H1 (cell line): Measurements from ENCODE around the gene PCDHGA2. TPM values are rescaled to one million over a fixed set of nuclear protein-coding genes. Genes with fewer than 3 reads are reported as not detected.

ENCODE experiments used
- CHD7 ChIP-seq: fragments of 300-600 bp; sonication (generic); IDR thresholded peaks from 2 replicates; pipeline ENCODE4 v1.7.1; 2012; ENCODE audit warnings: low read length, moderate library complexity, mild to moderate bottlenecking, inconsistent platforms; ENCODE audit not compliant: insufficient replicate concordance
- GTF2F1 ChIP-seq: IDR thresholded peaks from 2 replicates; pipeline ENCODE4 v1.6.1; 2012; ENCODE audit warnings: low read depth, low read length, improper control_type of control experiment, borderline replicate concordance
- JUN ChIP-seq: IDR thresholded peaks from 2 replicates; pipeline ENCODE4 v1.6.1; 2011; ENCODE audit warnings: low read depth, mild to moderate bottlenecking, improper control_type of control experiment, low read length
- RAD21 ChIP-seq, 2 experiments: IDR thresholded peaks in 1 of 2; conservative IDR thresholded peaks in 1 of 2; 2 replicates each; pipeline ENCODE4 v1.6.1; 2011; ENCODE audit warnings: low read depth in 2 of 2, low read length in 2 of 2, improper control_type of control experiment in 1 of 2, inconsistent platforms in 1 of 2, mild to moderate bottlenecking in 1 of 2, moderate library complexity in 1 of 2
- TAF1 ChIP-seq: IDR thresholded peaks from 2 replicates; pipeline ENCODE4 v1.6.1; 2011; ENCODE audit warnings: mild to moderate bottlenecking, low read depth, low read length
- ZNF274 ChIP-seq: IDR thresholded peaks from 2 replicates; pipeline ENCODE4 v1.7.0; 2012; ENCODE audit warnings: low read length, borderline replicate concordance; ENCODE audit errors: extremely low read depth
- polyA plus RNA-seq, 7 experiments: library from polyadenylated mRNA; depleted of rRNA in 3 of 7; stranded (reverse) in 5 of 7; unstranded in 2 of 7; fragments of >200 nt in 5 of 7; fragments of 200-250 nt in 2 of 7; gene quantifications; 1 replicate in 5 of 7; 2 replicates in 1 of 7; 4 replicates in 1 of 7; pipeline versions ENCODE4 v1.2.1 to v1.2.3, GENCODE V29; 2011 to 2013; ENCODE audit warnings: missing spikeins in 2 of 7, mixed read lengths in 2 of 7
- total RNA-seq: library from RNA; stranded (reverse); fragmentation: NEBNext Ultra II Directional; extraction: Animal tissue kit (Norgen Biotek cat#: 25700); gene quantifications from 2 replicates; pipeline ENCODE4 v1.2.1, GENCODE V29; 2021
- TF ChIP-seq, protein P1 (sequence below): IDR thresholded peaks from 2 replicates; pipeline ENCODE4 v1.6.1; 2012; ENCODE audit warnings: inconsistent platforms

The PCDHGA2 gene
- total and polyA plus RNA-seq, 2 of the 8 experiments (the other 6 are each of a cell fraction or from before 2014, with no cell fraction given), result 0.32 to 0.39 TPM

DNA sequence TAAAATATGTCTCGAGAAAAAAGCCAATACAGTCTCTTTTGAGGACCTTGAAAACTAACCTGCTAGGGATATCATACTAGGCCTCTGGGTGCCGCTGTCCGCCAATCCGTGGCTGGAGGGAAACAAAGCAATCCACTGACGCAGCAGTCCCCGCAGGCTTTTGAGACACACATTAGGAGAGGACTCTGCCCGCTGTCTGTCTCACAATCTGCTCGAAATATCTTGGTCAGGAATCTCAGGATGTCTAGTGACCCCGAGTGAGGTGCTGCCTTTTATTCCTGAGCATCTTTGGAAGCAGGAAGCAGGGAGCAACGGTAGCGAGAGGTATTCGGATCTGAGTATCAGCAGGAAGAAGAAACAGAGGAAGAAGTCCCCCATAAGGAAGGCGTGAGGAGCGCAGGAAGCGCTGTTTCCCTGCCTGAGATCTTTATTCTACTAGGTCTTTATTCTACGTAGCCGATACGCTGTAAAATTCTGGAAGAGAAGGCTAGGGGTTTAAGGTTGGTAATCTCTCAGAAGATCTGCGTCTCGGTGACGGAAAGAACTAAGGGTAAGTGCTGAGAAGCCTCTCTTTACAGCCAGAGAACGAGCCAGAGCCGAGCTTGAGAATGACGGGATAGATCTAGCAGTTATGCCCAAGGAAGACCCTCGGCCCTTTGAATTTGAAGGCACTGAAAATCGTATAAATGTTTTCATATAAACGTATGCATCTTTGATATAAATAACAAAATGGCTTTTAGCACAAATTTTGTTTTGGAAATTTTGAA, 12.3 kb upstream of the PCDHGA2 start (continued):
- TF ChIP-seq CHD7 (no peak), GTF2F1 (no peak), JUN (no peak), ZNF274 (no peak), RAD21 (IDR thresholded peaks at IDR 0.05 in 1 of 2, conservative IDR thresholded peaks at IDR 0.05 in 1 of 2; ENCODE audit: low read depth in 2 of 2, low read length in 2 of 2) (peak; percentile 47 to 63), TAF1 (peak; percentile 61)
- TF ChIP-seq, protein P1, sequence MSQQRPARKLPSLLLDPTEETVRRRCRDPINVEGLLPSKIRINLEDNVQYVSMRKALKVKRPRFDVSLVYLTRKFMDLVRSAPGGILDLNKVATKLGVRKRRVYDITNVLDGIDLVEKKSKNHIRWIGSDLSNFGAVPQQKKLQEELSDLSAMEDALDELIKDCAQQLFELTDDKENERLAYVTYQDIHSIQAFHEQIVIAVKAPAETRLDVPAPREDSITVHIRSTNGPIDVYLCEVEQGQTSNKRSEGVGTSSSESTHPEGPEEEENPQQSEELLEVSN, result peak; percentile 81
